Measurements from ENCODE around the gene ANKZF1. TPM values are rescaled to one million over a fixed set of nuclear protein-coding genes. Genes with fewer than 3 reads are reported as not detected.

The ANKZF1 gene
- total and polyA plus RNA-seq, 2 of the 8 experiments (the other 6 are each of a cell fraction or from before 2014, with no cell fraction given), result 32.5 to 50.1 TPM

GRCh38 chr2:219243291-219243761, 13.7 kb downstream of the ANKZF1 start (continued):
- TF ChIP-seq KDM5A (IDR thresholded peaks at IDR 0.05; ENCODE audit: low read length) (no peak), YY1 (IDR thresholded peaks at IDR 0.05; ENCODE audit: low read depth, low read length) (no peak), BACH1 (IDR thresholded peaks at IDR 0.05; ENCODE audit: low read length) (no peak), EP300 (IDR thresholded peaks at IDR 0.05; ENCODE audit: borderline replicate concordance in 1 of 2, low read depth in 2 of 2, low read length in 2 of 2) (no peak), ZNF274 (IDR thresholded peaks at IDR 0.05; ENCODE audit: borderline replicate concordance, extremely low read depth, low read length) (no peak), ATF2 (IDR thresholded peaks at IDR 0.05; ENCODE audit: low read length) (no peak), CEBPB (IDR thresholded peaks at IDR 0.05; ENCODE audit: low read depth, low read length) (no peak)
